ENCODE data around the gene GLB1L2.

The GLB1L2 gene

GRCh38 chr11:134371436-134372185, 39.8 kb downstream of the GLB1L2 start:
- DNase-seq (ENCODE audit: low read depth in 1 of 2, low spot score in 1 of 2), result no peak
- TF ChIP-seq POLR2AphosphoS5 (IDR thresholded peaks at IDR 0.05; ENCODE audit: low read depth) (no peak), GABPA (IDR thresholded peaks at IDR 0.05; ENCODE audit: low read depth) (no peak)
- TF ChIP-seq, protein P1, sequence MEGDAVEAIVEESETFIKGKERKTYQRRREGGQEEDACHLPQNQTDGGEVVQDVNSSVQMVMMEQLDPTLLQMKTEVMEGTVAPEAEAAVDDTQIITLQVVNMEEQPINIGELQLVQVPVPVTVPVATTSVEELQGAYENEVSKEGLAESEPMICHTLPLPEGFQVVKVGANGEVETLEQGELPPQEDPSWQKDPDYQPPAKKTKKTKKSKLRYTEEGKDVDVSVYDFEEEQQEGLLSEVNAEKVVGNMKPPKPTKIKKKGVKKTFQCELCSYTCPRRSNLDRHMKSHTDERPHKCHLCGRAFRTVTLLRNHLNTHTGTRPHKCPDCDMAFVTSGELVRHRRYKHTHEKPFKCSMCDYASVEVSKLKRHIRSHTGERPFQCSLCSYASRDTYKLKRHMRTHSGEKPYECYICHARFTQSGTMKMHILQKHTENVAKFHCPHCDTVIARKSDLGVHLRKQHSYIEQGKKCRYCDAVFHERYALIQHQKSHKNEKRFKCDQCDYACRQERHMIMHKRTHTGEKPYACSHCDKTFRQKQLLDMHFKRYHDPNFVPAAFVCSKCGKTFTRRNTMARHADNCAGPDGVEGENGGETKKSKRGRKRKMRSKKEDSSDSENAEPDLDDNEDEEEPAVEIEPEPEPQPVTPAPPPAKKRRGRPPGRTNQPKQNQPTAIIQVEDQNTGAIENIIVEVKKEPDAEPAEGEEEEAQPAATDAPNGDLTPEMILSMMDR (IDR thresholded peaks at IDR 0.05; ENCODE audit: insufficient read depth, low read length), result no peak
- TF ChIP-seq, protein P2, sequence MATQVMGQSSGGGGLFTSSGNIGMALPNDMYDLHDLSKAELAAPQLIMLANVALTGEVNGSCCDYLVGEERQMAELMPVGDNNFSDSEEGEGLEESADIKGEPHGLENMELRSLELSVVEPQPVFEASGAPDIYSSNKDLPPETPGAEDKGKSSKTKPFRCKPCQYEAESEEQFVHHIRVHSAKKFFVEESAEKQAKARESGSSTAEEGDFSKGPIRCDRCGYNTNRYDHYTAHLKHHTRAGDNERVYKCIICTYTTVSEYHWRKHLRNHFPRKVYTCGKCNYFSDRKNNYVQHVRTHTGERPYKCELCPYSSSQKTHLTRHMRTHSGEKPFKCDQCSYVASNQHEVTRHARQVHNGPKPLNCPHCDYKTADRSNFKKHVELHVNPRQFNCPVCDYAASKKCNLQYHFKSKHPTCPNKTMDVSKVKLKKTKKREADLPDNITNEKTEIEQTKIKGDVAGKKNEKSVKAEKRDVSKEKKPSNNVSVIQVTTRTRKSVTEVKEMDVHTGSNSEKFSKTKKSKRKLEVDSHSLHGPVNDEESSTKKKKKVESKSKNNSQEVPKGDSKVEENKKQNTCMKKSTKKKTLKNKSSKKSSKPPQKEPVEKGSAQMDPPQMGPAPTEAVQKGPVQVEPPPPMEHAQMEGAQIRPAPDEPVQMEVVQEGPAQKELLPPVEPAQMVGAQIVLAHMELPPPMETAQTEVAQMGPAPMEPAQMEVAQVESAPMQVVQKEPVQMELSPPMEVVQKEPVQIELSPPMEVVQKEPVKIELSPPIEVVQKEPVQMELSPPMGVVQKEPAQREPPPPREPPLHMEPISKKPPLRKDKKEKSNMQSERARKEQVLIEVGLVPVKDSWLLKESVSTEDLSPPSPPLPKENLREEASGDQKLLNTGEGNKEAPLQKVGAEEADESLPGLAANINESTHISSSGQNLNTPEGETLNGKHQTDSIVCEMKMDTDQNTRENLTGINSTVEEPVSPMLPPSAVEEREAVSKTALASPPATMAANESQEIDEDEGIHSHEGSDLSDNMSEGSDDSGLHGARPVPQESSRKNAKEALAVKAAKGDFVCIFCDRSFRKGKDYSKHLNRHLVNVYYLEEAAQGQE (IDR thresholded peaks at IDR 0.05; ENCODE audit: insufficient replicate concordance, low read depth), result no peak
- Histone ChIP-seq H3K27me3 (ENCODE audit: insufficient read depth, poor library complexity, severe bottlenecking) (no peaks in the 10 kb centered on the region), H3K27ac (replicated peaks) (no peak overlapping the region), H3K4me3 (replicated peaks; ENCODE audit: insufficient read depth, low read length) (no peak overlapping the region)

GRCh38 chr11:134372536-134372935, 40.7 kb downstream of the GLB1L2 start:
- Histone ChIP-seq H3K27me3 (ENCODE audit: insufficient read depth, poor library complexity, severe bottlenecking) (no peaks in the 10 kb centered on the region), H3K4me3 (replicated peaks; ENCODE audit: insufficient read depth, low read length) (no peak overlapping the region), H3K27ac (replicated peaks) (no peak overlapping the region)
- TF ChIP-seq SPI1 (IDR thresholded peaks at IDR 0.05; ENCODE audit: borderline replicate concordance, low read depth) (no peak), GABPA (IDR thresholded peaks at IDR 0.05; ENCODE audit: low read depth) (no peak), POLR2AphosphoS5 (IDR thresholded peaks at IDR 0.05; ENCODE audit: low read depth) (no peak)
- TF ChIP-seq, protein P2 (IDR thresholded peaks at IDR 0.05; ENCODE audit: insufficient replicate concordance, low read depth), result no peak
- TF ChIP-seq, protein P1 (IDR thresholded peaks at IDR 0.05; ENCODE audit: insufficient read depth, low read length), result no peak
- no peak for DNase-seq (ENCODE audit: low read depth in 1 of 2, low spot score in 1 of 2)

DNA sequence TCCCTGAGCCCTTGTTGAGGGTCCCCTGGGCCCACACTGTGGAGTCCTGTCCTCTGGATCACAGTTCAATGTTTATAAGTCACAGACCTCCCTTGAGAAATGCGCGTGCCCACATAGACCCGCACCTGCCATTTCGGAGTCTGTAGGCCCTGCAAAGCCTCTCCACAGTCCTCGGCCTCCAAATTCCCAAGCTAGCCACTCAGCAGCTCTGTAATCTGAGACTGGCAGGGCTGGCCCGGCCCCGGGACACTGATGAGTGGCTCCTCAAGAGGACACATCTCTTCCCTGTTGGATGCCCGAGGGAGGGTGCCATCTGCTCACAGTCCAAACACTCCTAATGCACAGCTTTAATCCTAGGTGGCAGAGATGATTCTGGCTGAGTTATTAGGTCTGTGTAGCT, 41.2 kb downstream of the GLB1L2 start:
- Histone ChIP-seq H3K27ac (replicated peaks) (no peak overlapping the region), H3K27me3 (ENCODE audit: insufficient read depth, poor library complexity, severe bottlenecking) (no peaks in the 10 kb centered on the region), H3K4me3 (replicated peaks; ENCODE audit: insufficient read depth, low read length) (no peak overlapping the region)
- TF ChIP-seq GABPA (IDR thresholded peaks at IDR 0.05; ENCODE audit: low read depth) (no peak), SPI1 (IDR thresholded peaks at IDR 0.05; ENCODE audit: borderline replicate concordance, low read depth) (no peak), POLR2AphosphoS5 (IDR thresholded peaks at IDR 0.05; ENCODE audit: low read depth) (no peak)
- TF ChIP-seq, protein P2 (IDR thresholded peaks at IDR 0.05; ENCODE audit: insufficient replicate concordance, low read depth), result no peak
- TF ChIP-seq, protein P1 (IDR thresholded peaks at IDR 0.05; ENCODE audit: insufficient read depth, low read length), result no peak
- no peak for DNase-seq (ENCODE audit: low read depth in 1 of 2, low spot score in 1 of 2)
